T-helper 9 cell (primary cell): ENCODE measurements around the gene SNAP25.

ENCODE experiments used
- DNase-seq: peaks from one replicate; pipeline ENCODE4 v3.0.0-alpha.2; 2020

The SNAP25 gene

GRCh38 chr20:10217721-10218410 is 764 bp upstream of the SNAP25 start:
- no peak for DNase-seq

- peak; percentile 63 for DNase-seq
Observed at GRCh38 chr20:10219452-10219791, 792 bp downstream of the SNAP25 start.

- DNase-seq, result no peak
Observed at GRCh38 chr20:10219993-10220750, 1.5 kb downstream of the SNAP25 start.

- DNase-seq, result no peak
Observed at GRCh38 chr20:10221021-10221420, 2.4 kb downstream of the SNAP25 start.

- no peak for DNase-seq
Observed at GRCh38 chr20:10225439-10226060, 6.9 kb downstream of the SNAP25 start.

GRCh38 chr20:10228330-10228729 is 9.7 kb downstream of the SNAP25 start:
- DNase-seq, result no peak

GRCh38 chr20:10231290-10231689 is 12.7 kb downstream of the SNAP25 start:
- no peak for DNase-seq

- DNase-seq, result no peak
Observed at GRCh38 chr20:10236540-10237533, 18.2 kb downstream of the SNAP25 start.

GRCh38 chr20:10239954-10240353 is 21.3 kb downstream of the SNAP25 start:
- no peak for DNase-seq

GRCh38 chr20:10240655-10241054 is 22.0 kb downstream of the SNAP25 start:
- DNase-seq, result no peak

- no peak for DNase-seq
Observed at GRCh38 chr20:10242166-10242565, 23.5 kb downstream of the SNAP25 start.

- no peak for DNase-seq
Observed at GRCh38 chr20:10247440-10247839, 28.8 kb downstream of the SNAP25 start.

- no peak for DNase-seq
Observed at GRCh38 chr20:10249048-10249770, 30.6 kb downstream of the SNAP25 start.

- DNase-seq, result no peak
Observed at GRCh38 chr20:10249822-10250221, 31.2 kb downstream of the SNAP25 start.

GRCh38 chr20:10250902-10251301 is 32.3 kb downstream of the SNAP25 start:
- DNase-seq, result no peak

- no peak for DNase-seq
Observed at GRCh38 chr20:10253780-10254179, 35.1 kb downstream of the SNAP25 start.

GRCh38 chr20:10255846-10256245 is 37.2 kb downstream of the SNAP25 start:
- DNase-seq, result no peak

- DNase-seq, result no peak
Observed at GRCh38 chr20:10259166-10259565, 40.5 kb downstream of the SNAP25 start.

GRCh38 chr20:10260316-10260715 is 41.7 kb downstream of the SNAP25 start:
- DNase-seq, result no peak

GRCh38 chr20:10261702-10262101 is 43.1 kb downstream of the SNAP25 start:
- no peak for DNase-seq

GRCh38 chr20:10263385-10264165 is 44.9 kb downstream of the SNAP25 start:
- DNase-seq, result no peak
